Globus pallidus (tissue), 1 donor: ENCODE measurements around the gene IGSF9B.
"Not testable (repeated sequence)": the region's sequence is repeated elsewhere in the genome, so short reads cannot be mapped to it uniquely, and the experiment has no call there.

Experiments
- DNase-seq: peaks from one replicate; pipeline ENCODE4 v3.0.0-alpha.2; 2015; ENCODE audit warnings: low spot score

The IGSF9B gene

DNA sequence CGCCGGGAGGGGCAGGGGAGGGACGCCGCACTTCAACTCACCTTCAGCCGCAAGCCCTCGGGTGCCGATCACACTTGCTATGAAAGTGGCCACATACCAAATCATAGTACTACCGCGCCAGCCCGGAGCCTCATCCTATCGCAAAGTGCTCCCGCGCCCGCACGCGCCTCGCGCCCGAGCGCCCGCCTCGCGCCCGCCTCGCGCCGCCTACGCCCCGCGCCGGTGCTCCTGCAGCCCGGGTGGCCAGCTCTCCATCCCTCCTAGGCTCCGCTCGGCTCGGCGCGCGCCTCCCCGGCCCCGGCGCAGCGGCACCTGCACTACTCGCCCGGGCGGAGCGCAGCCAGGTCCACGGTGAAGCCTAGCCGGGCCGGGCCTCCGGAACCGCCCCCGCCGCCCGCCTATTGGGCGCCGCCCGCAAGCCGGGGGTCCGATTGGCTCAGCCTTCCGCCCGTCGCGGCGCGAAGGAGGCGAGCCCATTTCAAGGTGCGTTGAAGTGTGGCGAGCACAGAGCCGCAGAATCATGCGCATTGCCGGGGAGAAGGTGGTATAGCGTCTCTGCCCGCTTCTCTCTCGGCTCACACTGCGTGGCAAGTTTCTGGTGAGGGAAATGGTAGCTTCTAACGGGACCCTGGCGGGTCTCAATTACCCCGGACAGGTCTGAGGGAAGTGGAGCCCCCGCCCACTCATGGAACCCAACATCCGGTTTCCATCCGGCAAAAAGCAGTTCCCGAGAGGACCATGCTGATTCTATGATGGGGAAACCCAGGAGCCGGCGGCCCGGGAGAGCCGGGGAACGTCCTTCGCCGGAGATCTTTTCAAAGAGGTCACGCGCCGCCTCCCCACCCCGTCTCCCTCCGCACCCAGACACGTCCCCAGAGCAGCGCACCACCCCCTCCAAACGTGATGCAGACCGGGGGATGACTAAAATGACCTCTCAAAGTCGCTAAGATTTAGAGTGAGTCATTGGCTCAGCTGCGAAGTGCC lies at the start of gene IGSF9B:
IGSF9B (minus strand) TSS at position 319 of the 984 bp plus-strand sequence; CDS start at position 105, 214 bp downstream.
- DNase-seq = peak; percentile 75

DNA sequence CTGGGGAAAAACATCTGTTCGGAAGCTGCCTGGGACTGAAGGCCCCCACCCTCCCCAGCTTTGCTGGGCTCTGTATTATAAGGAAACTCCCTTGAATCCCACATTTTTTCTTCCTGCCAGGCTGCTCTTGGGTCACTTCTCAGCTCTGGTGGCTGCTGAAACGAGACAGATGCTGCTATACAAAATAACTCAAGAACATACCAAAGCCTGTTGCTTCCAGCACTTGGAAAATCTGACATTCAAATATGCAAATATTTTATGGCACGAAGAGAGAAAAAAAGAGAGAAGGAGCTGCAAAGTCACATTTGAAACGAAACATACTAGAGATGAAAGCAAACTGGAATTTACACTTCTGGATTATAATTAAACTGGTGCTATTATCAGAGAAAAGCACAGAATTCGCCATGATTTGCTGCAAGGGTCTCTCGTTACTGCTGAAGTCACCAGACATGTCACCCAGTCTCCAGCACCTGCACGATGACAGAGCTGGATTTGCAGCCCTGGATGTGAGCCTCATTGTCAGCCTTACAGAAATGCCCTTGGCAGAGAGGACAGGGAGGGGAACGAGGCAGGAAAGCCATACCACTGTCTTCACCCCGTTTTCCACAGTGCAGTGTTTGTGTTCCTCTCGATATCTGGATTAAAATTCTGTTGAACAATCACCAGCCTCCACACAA lies 47.9 kb upstream of the IGSF9B start:
- DNase-seq = peak; percentile 16

- no peak for DNase-seq
Observed at GRCh38 chr11:134003792-134004495, 47.2 kb upstream of the IGSF9B start.

- not testable (repeated sequence) for DNase-seq
Observed at GRCh38 chr11:134002819-134003218, 46.1 kb upstream of the IGSF9B start.

DNA sequence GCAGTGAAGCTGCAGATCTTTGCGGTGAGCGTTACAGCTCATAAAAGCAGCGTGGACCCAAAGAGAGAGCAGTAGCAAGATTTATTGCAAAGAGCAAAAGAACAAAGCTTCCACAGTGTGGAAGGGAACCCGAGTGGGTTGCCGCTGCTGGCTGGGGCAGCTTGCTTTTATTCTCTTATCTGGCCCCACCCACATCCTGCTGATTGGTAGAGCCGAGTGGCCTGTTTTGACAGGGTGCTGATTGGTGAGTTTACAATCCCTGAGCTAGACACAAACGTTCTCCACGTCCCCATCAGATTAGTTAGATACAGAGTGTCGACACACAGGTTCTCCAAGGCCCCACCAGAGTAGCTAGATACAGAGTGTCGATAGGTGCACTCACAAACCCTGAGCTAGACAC lies 45.6 kb upstream of the IGSF9B start:
- not testable (repeated sequence) for DNase-seq

DNA sequence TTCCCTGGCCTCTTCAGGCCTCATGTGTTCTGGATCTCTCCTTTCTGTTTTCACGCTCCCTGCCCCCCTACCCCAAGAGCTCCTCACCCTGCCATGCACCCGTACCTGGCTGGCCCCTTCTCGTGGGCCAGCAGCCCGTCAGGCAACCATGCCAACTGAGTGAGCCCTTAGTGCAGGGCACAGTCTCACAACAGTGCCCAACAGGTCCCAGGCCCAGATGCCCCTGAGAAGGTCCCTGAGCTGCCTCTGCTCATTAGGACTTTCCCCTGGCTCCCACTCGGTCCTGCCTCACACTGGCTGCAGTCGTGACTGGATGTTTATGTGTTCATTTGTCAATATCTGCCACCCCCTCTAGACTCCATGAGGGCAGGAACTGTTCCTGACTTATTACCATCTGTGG lies 44.8 kb upstream of the IGSF9B start:
- DNase-seq = no peak

GRCh38 chr11:134001088-134001487 lies 44.3 kb upstream of the IGSF9B start:
- no peak for DNase-seq

DNA sequence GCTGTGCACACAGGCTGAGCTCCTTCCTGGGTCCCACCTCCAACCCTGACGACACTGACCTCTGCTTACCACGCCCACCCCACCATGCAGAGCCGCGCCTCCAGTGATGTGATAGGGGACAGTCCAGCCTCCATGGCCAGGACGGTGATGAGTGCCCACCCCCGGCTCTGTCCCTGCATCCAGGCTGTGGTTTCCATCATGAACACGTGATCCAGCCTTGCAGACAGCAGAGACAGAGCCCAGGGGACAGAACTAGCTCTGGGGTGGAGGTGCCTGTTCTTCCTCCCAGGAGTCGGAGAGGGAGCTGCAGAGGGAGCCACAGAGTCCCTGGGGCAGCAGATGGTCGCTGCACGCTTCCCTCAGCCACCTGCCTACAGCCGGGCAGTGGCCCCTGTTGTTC lies 42.6 kb upstream of the IGSF9B start:
- no peak for DNase-seq

DNA sequence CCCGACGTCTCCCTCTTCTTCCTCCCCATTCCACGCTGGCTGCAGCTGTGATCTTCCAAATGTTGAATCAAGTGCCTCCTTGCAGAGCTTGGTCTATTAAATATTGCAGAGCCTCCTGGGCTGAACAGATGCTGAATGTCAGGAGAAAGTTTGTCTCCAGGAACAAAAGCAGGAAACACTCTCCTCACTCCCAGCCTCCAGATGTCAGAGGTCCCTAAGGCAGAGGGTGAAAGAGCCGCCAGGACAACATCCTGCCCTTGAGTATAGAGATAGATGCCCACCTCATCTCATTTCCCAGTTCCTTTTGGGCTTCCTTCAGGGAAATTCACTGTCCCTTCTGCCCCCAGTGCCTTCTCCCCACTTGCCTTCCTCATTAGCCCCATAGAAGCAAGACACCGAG lies 40.8 kb upstream of the IGSF9B start:
- DNase-seq = no peak

DNA sequence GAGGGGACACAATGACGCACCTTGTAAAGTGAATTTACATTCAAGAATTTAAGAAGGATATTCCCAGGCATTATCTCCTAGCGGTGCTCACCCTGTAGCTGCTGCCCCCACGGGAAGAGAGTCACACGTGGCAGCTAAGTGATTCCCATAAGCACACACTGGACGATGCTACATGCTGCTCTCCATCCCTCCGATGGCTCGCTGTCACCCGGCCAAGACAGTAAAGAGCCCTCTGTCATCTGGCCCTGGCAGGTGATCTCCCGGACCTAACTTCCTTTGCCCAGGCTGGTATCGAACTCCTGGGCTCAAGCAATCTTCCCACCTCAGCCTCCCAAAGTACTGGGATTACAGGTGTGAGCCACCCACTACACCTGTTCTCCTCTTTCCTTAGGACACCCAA lies 39.9 kb upstream of the IGSF9B start:
- DNase-seq = no peak

DNA sequence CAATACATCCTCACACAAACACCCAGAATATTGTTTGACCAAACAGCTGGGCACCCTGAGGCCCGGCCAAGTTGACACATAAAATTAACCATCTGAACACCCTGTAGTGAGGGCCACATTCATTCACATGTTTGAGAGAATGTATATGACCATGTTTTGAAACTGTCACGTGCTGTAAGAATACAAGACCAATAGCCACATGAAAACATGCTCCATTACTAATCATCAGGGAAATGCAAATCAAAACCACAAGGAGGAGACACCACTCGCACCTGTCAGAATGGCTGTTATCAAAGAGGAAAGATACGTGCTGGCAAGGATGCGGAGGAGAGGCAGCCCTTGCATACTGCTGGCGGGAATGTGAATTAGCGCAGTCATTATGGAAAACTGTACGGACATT lies 38.3 kb upstream of the IGSF9B start:
- DNase-seq = no peak

DNA sequence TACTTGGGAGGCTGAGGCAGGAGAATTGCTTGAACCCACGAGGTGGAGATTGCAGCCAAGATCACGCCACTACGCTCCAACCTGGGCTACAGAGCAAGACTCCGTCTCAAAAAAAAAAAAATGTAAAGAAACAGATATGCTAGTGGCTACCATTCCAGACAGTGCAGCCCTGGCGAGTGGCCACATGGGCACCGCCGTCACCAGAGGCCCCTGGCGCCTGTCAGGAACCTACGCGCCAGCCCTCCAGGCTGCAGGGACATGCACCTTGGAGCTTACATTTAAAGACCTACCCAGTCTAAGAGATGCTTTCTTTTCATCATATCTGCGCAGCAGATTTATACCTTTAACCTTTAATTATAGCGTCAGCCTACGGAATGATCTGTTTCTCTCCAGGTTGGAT lies 37.2 kb upstream of the IGSF9B start:
- no peak for DNase-seq

- no peak for DNase-seq
Observed at GRCh38 chr11:133993107-133993506, 36.3 kb upstream of the IGSF9B start.

DNA sequence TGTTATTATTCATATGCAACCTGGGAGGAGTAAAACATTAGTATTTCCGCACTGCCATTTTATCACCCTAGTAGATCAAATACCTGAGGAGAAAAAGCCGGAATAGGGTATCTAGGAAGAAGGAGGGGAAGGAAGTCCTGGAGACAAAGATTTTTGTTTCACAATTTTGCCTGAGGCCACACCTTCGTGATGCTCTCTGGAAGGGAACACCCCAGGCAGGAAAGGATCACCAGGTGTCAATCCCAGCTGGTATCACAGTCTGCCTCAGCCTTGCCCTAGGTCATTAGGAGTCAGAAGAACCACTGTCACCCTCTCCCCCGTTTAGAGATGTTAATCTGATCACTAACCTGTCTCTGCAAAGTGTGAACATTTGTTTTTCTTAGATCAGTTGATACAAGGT lies 35.4 kb upstream of the IGSF9B start:
- DNase-seq = no peak

DNA sequence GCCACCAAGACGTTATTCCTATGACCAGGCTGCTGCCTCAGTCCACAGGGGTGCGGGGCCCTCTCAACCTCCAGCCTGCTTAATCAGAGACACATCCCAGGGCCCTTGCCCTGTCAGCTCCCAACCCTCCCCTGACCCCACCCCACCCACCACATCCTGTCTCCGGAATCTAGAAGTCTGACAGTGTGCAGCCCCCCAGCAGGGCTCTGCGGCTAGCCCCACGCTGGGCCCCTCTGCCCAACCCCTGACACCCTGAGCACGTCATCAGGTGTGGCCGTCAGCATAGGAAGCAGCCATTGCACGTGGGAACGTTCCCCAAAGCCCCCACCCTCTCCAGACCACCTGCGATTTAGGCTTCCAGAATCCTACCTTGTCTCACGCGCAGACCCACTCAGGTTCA lies 34.3 kb upstream of the IGSF9B start:
- no peak for DNase-seq

DNA sequence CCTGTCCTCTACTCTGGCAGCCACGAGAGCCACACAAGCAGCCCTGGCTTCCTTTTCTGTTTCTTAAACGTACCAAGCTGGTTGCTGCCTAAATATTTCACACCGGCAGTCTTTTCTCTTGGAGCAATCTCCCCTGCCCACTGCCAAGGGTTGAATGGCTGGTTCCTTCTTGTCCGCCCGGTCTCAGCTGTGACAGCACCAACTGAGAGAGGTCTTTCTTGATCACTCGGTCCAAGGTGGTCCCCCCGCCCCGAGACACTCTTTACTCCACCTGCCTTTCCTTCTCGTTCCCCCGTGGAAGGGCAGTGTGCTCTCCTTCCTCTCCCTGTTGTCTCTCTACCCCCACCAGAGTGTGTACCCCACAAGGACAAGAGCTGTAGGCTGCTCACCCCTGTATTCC lies 33.7 kb upstream of the IGSF9B start:
- DNase-seq = no peak

GRCh38 chr11:133988686-133989410 lies 32.1 kb upstream of the IGSF9B start:
- no peak for DNase-seq

GRCh38 chr11:133987171-133987570 lies 30.4 kb upstream of the IGSF9B start:
- no peak for DNase-seq

GRCh38 chr11:133985981-133986944 lies 29.5 kb upstream of the IGSF9B start:
- DNase-seq = no peak

GRCh38 chr11:133984828-133985227 lies 28.1 kb upstream of the IGSF9B start:
- no peak for DNase-seq
